ENCODE measurements around the gene ST6GALNAC2. TPM values are rescaled to one million over a fixed set of nuclear protein-coding genes. Genes with fewer than 3 reads are reported as not detected.

ST6GALNAC2 gene
- total and polyA plus RNA-seq, 4 experiments from 2014 or later = 0.95 to 3.6 (median 2.9) TPM

GRCh38 chr17:76557368-76558197 is 28.1 kb downstream of the ST6GALNAC2 start:
- peak overlapping the region; percentile 94 to 99 (median 98) for H3K4me3 Mint-ChIP-seq
- Histone ChIP-seq H3K27me3 (ENCODE audit: insufficient read depth, low read length) (no peaks in the 10 kb centered on the region), H3K4me1 (ENCODE audit: insufficient read depth, low read length) (peaks cover 60% of the 10 kb centered on the region), H3K9me3 (ENCODE audit: control insufficient read depth in 1 of 2, low read length in 2 of 2) (no peaks in the 10 kb centered on the region), H3K36me3 (ENCODE audit: insufficient read depth, low read length) (peaks cover under 1% of the 10 kb centered on the region), H3K4me3 (ENCODE audit: low read length in 2 of 2) (peak overlapping the region; percentile 87 to 99), H3K27ac (ENCODE audit: low read depth, low read length) (peak overlapping the region; percentile 94)
- H3K27ac Mint-ChIP-seq = peak overlapping the region; percentile 99 to 100 (median 99)
- no peaks in the 10 kb centered on the region for H3K27me3 Mint-ChIP-seq
- peaks cover 14 to 48% of the 10 kb centered on the region in 2 donors for H3K36me3 Mint-ChIP-seq
- ChIA-PET CTCF (ENCODE audit: partially characterized antibody) (interaction anchor here (0.6 to 7.9 kb wide), 40 partner anchors 8 to 168 kb away, joined by 3 to 113 read pairs (median 5); partner anchors contain the start of genes RHBDF2 and ST6GALNAC2), POLR2A (ENCODE audit: partially characterized antibody) (interaction anchor here (0.6 to 7.2 kb wide), 39 partner anchors 8 to 180 kb away, joined by 3 to 76 read pairs (median 6); partner anchors contain the start of genes JMJD6, METTL23, MFSD11 and SRSF2)
- intact Hi-C loops (cut with micrococcal nuclease) = loop anchor here (1.0 to 5.0 kb wide), 6 partner anchors 29 to 170 kb away; partner anchors contain the start of genes JMJD6 and METTL23
- H3K9me3 Mint-ChIP-seq = no peaks in the 10 kb centered on the region
- DNase-seq = peak; percentile 94 to 95 (median 94)
- peaks cover 35 to 74% (median 50%) of the 10 kb centered on the region in 4 donors for H3K4me1 Mint-ChIP-seq

GRCh38 chr17:76556765-76557367 is 28.8 kb downstream of the ST6GALNAC2 start:
- Histone ChIP-seq H3K4me1 (ENCODE audit: insufficient read depth, low read length) (peaks cover 53% of the 10 kb centered on the region), H3K36me3 (ENCODE audit: insufficient read depth, low read length) (no peaks in the 10 kb centered on the region), H3K27ac (ENCODE audit: low read depth, low read length) (peak overlapping the region; percentile 94), H3K27me3 (ENCODE audit: insufficient read depth, low read length) (no peaks in the 10 kb centered on the region), H3K4me3 (ENCODE audit: low read length in 2 of 2) (peak overlapping the region; percentile 87 to 99), H3K9me3 (ENCODE audit: control insufficient read depth in 1 of 2, low read length in 2 of 2) (no peaks in the 10 kb centered on the region)
- Mint-ChIP-seq H3K27me3 (no peaks in the 10 kb centered on the region), H3K4me1 (peaks cover 32 to 69% (median 48%) of the 10 kb centered on the region in 4 donors), H3K4me3 (peak overlapping the region; percentile 94 to 99 (median 98)), H3K36me3 (peaks cover 12 to 44% of the 10 kb centered on the region in 2 donors), H3K27ac (peak overlapping the region; percentile 99 to 100 (median 99)), H3K9me3 (no peaks in the 10 kb centered on the region)
- DNase-seq = peak in 4 of 5 donors; percentile 60 to 84 (median 68)
- CTCF ChIA-PET (ENCODE audit: partially characterized antibody) = interaction anchor here (1.0 to 7.9 kb wide), 23 partner anchors 11 to 169 kb away, joined by 3 to 113 read pairs (median 6); partner anchors contain the start of genes RHBDF2 and ST6GALNAC2
- intact Hi-C loops (cut with micrococcal nuclease) = loop anchor here (1.0 to 5.0 kb wide), 3 partner anchors 42 to 170 kb away; partner anchors contain the start of genes JMJD6 and METTL23
- POLR2A ChIA-PET (ENCODE audit: partially characterized antibody) = interaction anchor here (0.6 to 7.2 kb wide), 31 partner anchors 10 to 181 kb away, joined by 3 to 76 read pairs (median 7); partner anchors contain the start of genes JMJD6, METTL23, MFSD11 and SRSF2

GRCh38 chr17:76554131-76554530 is 31.5 kb downstream of the ST6GALNAC2 start:
- no peaks in the 10 kb centered on the region for H3K27me3 Mint-ChIP-seq
- ChIA-PET POLR2A (ENCODE audit: partially characterized antibody) (no interaction called here), CTCF (ENCODE audit: partially characterized antibody) (interaction anchor here (1.2 to 1.4 kb wide), 2 partner anchors 31 to 70 kb away, joined by 3 to 4 read pairs; no protein-coding TSS in a partner anchor)

GRCh38 chr17:76553178-76553908 is 32.3 kb downstream of the ST6GALNAC2 start:
- H3K4me1 Mint-ChIP-seq = peaks cover 13 to 34% (median 20%) of the 10 kb centered on the region in 4 donors
- no peak overlapping the region for H3K27ac Mint-ChIP-seq
- no peaks in the 10 kb centered on the region for H3K27me3 Mint-ChIP-seq
- H3K4me3 ChIP-seq (ENCODE audit: low read length in 2 of 2) = no peak overlapping the region
- peaks cover 18% of the 10 kb centered on the region for H3K4me1 ChIP-seq (ENCODE audit: insufficient read depth, low read length)
- no peak overlapping the region for H3K4me3 Mint-ChIP-seq
- no peaks in the 10 kb centered on the region for H3K27me3 ChIP-seq (ENCODE audit: insufficient read depth, low read length)
- ChIA-PET POLR2A (ENCODE audit: partially characterized antibody) (interaction anchor here (1.0 kb wide), 1 partner anchor 118 kb away, joined by 3 read pairs; no protein-coding TSS in a partner anchor), CTCF (ENCODE audit: partially characterized antibody) (interaction anchor here (0.6 to 1.4 kb wide), 3 partner anchors 30 to 504 kb away, joined by 3 to 4 read pairs (median 4); no protein-coding TSS in a partner anchor)
- no peak overlapping the region for H3K27ac ChIP-seq (ENCODE audit: low read depth, low read length)
- H3K36me3 Mint-ChIP-seq = peaks cover 0 to 15% of the 10 kb centered on the region in 2 donors
- no peak for DNase-seq
- no peaks in the 10 kb centered on the region for H3K36me3 ChIP-seq (ENCODE audit: insufficient read depth, low read length)
- intact Hi-C loops (cut with micrococcal nuclease) = no loop called here
- no peaks in the 10 kb centered on the region for H3K9me3 Mint-ChIP-seq
- H3K9me3 ChIP-seq (ENCODE audit: control insufficient read depth in 1 of 2, low read length in 2 of 2) = no peaks in the 10 kb centered on the region

More at GRCh38 chr17:76554131-76554530, 31.5 kb downstream of the ST6GALNAC2 start:
- no peak overlapping the region for H3K4me3 ChIP-seq (ENCODE audit: low read length in 2 of 2)
- H3K36me3 Mint-ChIP-seq = peaks cover 5 to 21% of the 10 kb centered on the region in 2 donors
- H3K4me1 ChIP-seq (ENCODE audit: insufficient read depth, low read length) = peaks cover 26% of the 10 kb centered on the region
- no peaks in the 10 kb centered on the region for H3K9me3 ChIP-seq (ENCODE audit: control insufficient read depth in 1 of 2, low read length in 2 of 2)
- peaks cover 19 to 42% (median 27%) of the 10 kb centered on the region in 4 donors for H3K4me1 Mint-ChIP-seq
- no peaks in the 10 kb centered on the region for H3K9me3 Mint-ChIP-seq
- H3K27ac ChIP-seq (ENCODE audit: low read depth, low read length) = no peak overlapping the region
- no peak for DNase-seq
- intact Hi-C loops (cut with micrococcal nuclease) = no loop called here
- H3K27ac Mint-ChIP-seq = no peak overlapping the region
- H3K27me3 ChIP-seq (ENCODE audit: insufficient read depth, low read length) = no peaks in the 10 kb centered on the region
- H3K4me3 Mint-ChIP-seq = no peak overlapping the region
- no peaks in the 10 kb centered on the region for H3K36me3 ChIP-seq (ENCODE audit: insufficient read depth, low read length)

GRCh38 chr17:76551685-76552084 is 34.0 kb downstream of the ST6GALNAC2 start:
- no peak overlapping the region for H3K4me3 Mint-ChIP-seq
- CTCF ChIA-PET (ENCODE audit: partially characterized antibody) = interaction anchor here (1.0 to 4.4 kb wide), 7 partner anchors 24 to 162 kb away, joined by 3 to 25 read pairs (median 5); no protein-coding TSS in a partner anchor
- no peaks in the 10 kb centered on the region for H3K9me3 Mint-ChIP-seq
- Histone ChIP-seq H3K27me3 (ENCODE audit: insufficient read depth, low read length) (no peaks in the 10 kb centered on the region), H3K27ac (ENCODE audit: low read depth, low read length) (no peak overlapping the region), H3K4me3 (ENCODE audit: low read length in 2 of 2) (no peak overlapping the region), H3K36me3 (ENCODE audit: insufficient read depth, low read length) (no peaks in the 10 kb centered on the region), H3K4me1 (ENCODE audit: insufficient read depth, low read length) (peaks cover 15% of the 10 kb centered on the region), H3K9me3 (ENCODE audit: control insufficient read depth in 1 of 2, low read length in 2 of 2) (no peaks in the 10 kb centered on the region)
- no peaks in the 10 kb centered on the region for H3K27me3 Mint-ChIP-seq
- intact Hi-C loops (cut with micrococcal nuclease) = no loop called here
- POLR2A ChIA-PET (ENCODE audit: partially characterized antibody) = interaction anchor here (0.5 to 1.1 kb wide), 2 partner anchors 28 to 433 kb away, joined by 3 read pairs; no protein-coding TSS in a partner anchor
- no peak overlapping the region for H3K27ac Mint-ChIP-seq
- DNase-seq = no peak
- peaks cover 5 to 17% (median 10%) of the 10 kb centered on the region in 4 donors for H3K4me1 Mint-ChIP-seq
- no peaks in the 10 kb centered on the region for H3K36me3 Mint-ChIP-seq
